Muscle of arm (tissue), 12 donors: Measurements from ENCODE around the gene EBLN2. TPM values are rescaled to one million over a fixed set of nuclear protein-coding genes. Genes with fewer than 3 reads are reported as not detected.

Experiments used
- DNase-seq: peaks from one replicate; pipeline ENCODE4 v3.0.0-alpha.2; 2013
- polyA plus RNA-seq, 12 donors: library from polyadenylated mRNA; unstranded; fragments of 120-200 nt; gene quantifications; one replicate each; pipeline ENCODE4 v1.2.1, GENCODE V29; 2013; ENCODE audit not compliant: insufficient read length in 12 of 12

EBLN2 gene
- polyA plus RNA-seq, 12 donors = 1.4 to 8.7 (median 3.6) TPM; not detected in 1

DNA sequence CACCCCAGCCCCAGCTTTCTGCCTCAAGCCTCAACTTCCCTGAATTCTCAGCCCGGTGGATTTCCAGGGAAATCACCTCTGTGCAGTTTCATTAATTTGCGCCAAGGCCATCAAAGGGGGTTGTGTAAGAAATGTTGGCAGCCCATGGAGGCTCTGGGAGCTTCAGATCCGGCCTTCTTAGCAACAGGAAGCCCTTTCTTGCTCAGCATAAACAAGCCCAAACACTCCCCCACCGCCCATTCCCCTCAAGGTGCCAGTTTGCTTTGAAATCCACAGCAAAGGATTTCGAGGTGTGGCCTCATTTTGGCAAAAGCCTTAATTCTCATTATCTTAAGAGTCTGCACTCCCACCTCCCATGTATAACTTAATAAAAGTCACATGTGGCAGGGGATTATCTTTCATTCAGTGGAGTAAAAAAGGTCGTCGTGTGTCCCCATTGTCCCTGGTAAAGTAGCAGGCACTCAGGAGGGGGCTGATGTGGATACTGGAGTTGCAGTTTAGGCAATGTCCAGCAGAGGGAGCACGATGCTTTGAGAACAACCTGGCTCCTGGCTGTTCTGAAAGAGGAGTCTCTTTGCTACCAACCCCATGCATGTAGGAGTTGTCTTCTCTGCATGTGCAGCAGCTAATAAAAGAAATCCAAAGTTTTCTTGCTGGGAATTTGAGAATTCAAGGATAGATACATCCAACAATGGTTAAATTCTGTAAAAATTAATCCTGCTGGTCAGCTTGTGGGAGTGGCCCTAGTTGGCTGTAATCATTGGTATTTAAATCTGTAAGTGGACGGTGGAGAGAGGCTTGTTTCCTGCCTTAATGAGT is 39.5 kb downstream of the EBLN2 start:
- peak; percentile 90 for DNase-seq

GRCh38 chr3:73101881-73102280 is 40.4 kb downstream of the EBLN2 start:
- DNase-seq = no peak

DNA sequence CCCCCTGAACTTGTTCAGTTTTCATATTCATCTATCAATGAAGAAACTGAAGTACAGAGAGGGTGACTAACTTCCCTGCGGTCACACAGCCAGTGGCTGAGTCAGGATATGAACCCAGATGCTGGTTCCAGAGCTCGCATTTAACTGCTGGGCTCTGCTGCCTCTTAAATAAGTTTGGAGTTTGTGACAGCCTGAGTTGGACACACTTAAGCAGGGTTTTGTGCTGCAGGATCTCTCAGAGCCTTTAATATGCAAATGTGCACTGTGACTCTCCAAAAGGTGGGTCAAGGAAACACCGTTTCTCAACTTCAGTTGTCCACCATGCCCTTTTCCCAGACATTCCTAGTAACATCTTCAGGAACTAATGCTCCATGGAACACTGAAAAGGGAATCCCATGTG is 45.8 kb downstream of the EBLN2 start:
- no peak for DNase-seq

- no peak for DNase-seq
Measured at GRCh38 chr3:73107676-73108187, 46.3 kb downstream of the EBLN2 start.

DNA sequence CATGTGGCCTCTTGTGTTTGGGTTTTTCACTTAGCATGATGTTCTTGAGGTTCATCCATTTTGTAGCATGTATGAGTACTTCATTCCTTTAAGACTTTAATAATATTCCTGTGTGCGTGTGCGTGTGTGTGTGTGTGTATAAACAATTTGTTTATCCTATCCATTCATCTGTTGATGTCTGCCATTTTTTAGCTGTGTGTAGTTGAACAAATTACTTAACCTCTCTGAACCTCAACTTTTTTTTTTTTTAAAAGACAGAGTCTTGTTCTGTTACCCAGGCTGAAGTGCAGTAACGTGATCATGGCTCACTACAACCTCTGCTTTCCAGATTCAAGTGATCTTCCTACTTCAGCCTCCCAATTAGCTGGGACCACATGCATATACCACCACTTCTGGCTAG is 47.3 kb downstream of the EBLN2 start:
- no peak for DNase-seq

- no peak for DNase-seq
Measured at GRCh38 chr3:73110530-73110929, 49.1 kb downstream of the EBLN2 start.

Other genes starting within 250 kb of the EBLN2 start
- gene SHQ1, start 213.2 kb upstream of the EBLN2 start, polyA plus RNA-seq = 10 to 100 TPM in 10 of 12 donors, not detected in 2; 10.2 to 18.5 (median 15.0) TPM
- 10 to 100 TPM in 11 of 12 donors, not detected in 1; 24.6 to 48.8 (median 34.8) TPM for gene GXYLT2, start 173.6 kb upstream of the EBLN2 start, polyA plus RNA-seq
- gene PPP4R2, start 64.8 kb upstream of the EBLN2 start, polyA plus RNA-seq = 10 to 100 TPM in 11 of 12 donors, not detected in 1; 37.0 to 75.8 (median 67.4) TPM